SU-DHL-6 (cell line): ENCODE measurements around the gene CCDC93.

Experiments
- H2AFZ ChIP-seq: fragments of 200-600 bp; sonication (generic); 2 replicates; pipeline ENCODE4 v1.6.1; 2014; ENCODE audit warnings: low read depth, mild to moderate bottlenecking, moderate library complexity, mixed read lengths, antibody characterized with exemption, low read length; ENCODE audit not compliant: severe bottlenecking
- H3F3A ChIP-seq: fragments of 200-600 bp; shearing (Covaris generic); 2 replicates; pipeline ENCODE4 v1.6.0; 2016; ENCODE audit warnings: antibody characterized with exemption, mild to moderate bottlenecking; ENCODE audit not compliant: insufficient read depth
- H3K27ac ChIP-seq: fragments of 200-600 bp; sonication (generic); 2 replicates; pipeline ENCODE4 v1.5.1; 2016; ENCODE audit warnings: low read depth, mild to moderate bottlenecking, low read length, moderate library complexity, mixed read lengths
- H3K27me3 ChIP-seq: fragments of 200-600 bp; sonication (generic), shearing (Covaris generic); 2 replicates; pipeline ENCODE4 v1.6.0; 2014; ENCODE audit warnings: mild to moderate bottlenecking, low read length
- H3K36me3 ChIP-seq: fragments of 200-600 bp; sonication (generic); 2 replicates; pipeline ENCODE4 v1.6.1; 2014; ENCODE audit warnings: mild to moderate bottlenecking, low read length, mixed read lengths
- H3K4me2 ChIP-seq: fragments of 300-600, 200-600 bp; shearing (Covaris generic), sonication (generic); 2 replicates; pipeline ENCODE4 v1.6.0; 2014; ENCODE audit warnings: low read length, low read depth, mild to moderate bottlenecking; ENCODE audit not compliant: poor library complexity, severe bottlenecking
- H3K4me3 ChIP-seq: fragments of 200-600 bp; sonication (generic); 2 replicates; pipeline ENCODE4 v1.5.1; 2014; ENCODE audit warnings: antibody characterized with exemption, low read length, mild to moderate bottlenecking, mixed read lengths; ENCODE audit not compliant: insufficient read depth, poor library complexity, severe bottlenecking
- H3K79me2 ChIP-seq: fragments of 200-600 bp; sonication (generic); 2 replicates; pipeline ENCODE4 v1.6.1; 2014; ENCODE audit warnings: mild to moderate bottlenecking, low read length, moderate library complexity; ENCODE audit not compliant: insufficient read depth
- H3K9ac ChIP-seq: fragments of 200-600 bp; sonication (generic); 2 replicates; pipeline ENCODE4 v1.7.0; 2014; ENCODE audit warnings: mild to moderate bottlenecking, low read length
- H3K9me2 ChIP-seq: fragments of 200-600 bp; sonication (generic); replicated peaks from 2 replicates; pipeline ENCODE4 v1.6.1; 2014; ENCODE audit warnings: low read length; ENCODE audit not compliant: insufficient read depth
- H3K9me3 ChIP-seq: fragments of 200-600 bp; sonication (generic); 2 replicates; pipeline ENCODE4 v1.6.1; 2014; ENCODE audit warnings: low read length, mixed read lengths; ENCODE audit not compliant: insufficient read depth
- H4K20me1 ChIP-seq: fragments of 200-600 bp; sonication (generic); 2 replicates; pipeline ENCODE4 v1.6.1; 2014; ENCODE audit warnings: low read depth, mild to moderate bottlenecking, antibody characterized with exemption, low read length, moderate library complexity, mixed read lengths
- CTCF ChIP-seq: fragments of 200-600 bp; sonication (generic); IDR thresholded peaks from one replicate; pipeline ENCODE4 v1.5.1; 2017; ENCODE audit warnings: antibody characterized with exemption, mild to moderate bottlenecking, low read length, moderate library complexity; ENCODE audit not compliant: insufficient read depth, poor library complexity, severe bottlenecking
- EZH2phosphoT487 ChIP-seq: fragments of 200-600 bp; sonication (generic), shearing (Covaris generic); conservative IDR thresholded peaks from 2 replicates; pipeline ENCODE4 v1.6.1; 2018; ENCODE audit warnings: mild to moderate bottlenecking, antibody characterized with exemption, low read length, moderate library complexity, mixed read lengths

The CCDC93 gene

GRCh38 chr2:117945296-117945695 is 68.6 kb downstream of the CCDC93 start:
- H3K27me3 ChIP-seq, result no peaks in the 10 kb centered on the region
- peaks cover 21% of the 10 kb centered on the region; the same call in 1 of the 2 replicates for H3K36me3 ChIP-seq
- H3K79me2 ChIP-seq, result no peaks in the 10 kb centered on the region
- H3K4me2 ChIP-seq, result no peak overlapping the region
- H3K9ac ChIP-seq, result no peak overlapping the region
- no peaks in the 10 kb centered on the region for H3F3A ChIP-seq
- no peak overlapping the region for H3K4me3 ChIP-seq
- no peak overlapping the region for H3K27ac ChIP-seq
- H4K20me1 ChIP-seq, result no peaks in the 10 kb centered on the region
- TF ChIP-seq EZH2phosphoT487, result no peak
- TF ChIP-seq CTCF, result no peak
- H3K9me3 ChIP-seq, result no peaks in the 10 kb centered on the region
- no peaks in the 10 kb centered on the region for H3K9me2 ChIP-seq
- H2AFZ ChIP-seq, result no peak overlapping the region

GRCh38 chr2:117944816-117945215 is 69.1 kb downstream of the CCDC93 start:
- H3K36me3 ChIP-seq, result peaks cover 21% of the 10 kb centered on the region; the same call in 1 of the 2 replicates

GRCh38 chr2:117943013-117943672 is 70.7 kb downstream of the CCDC93 start:
- Histone ChIP-seq H3F3A (no peaks in the 10 kb centered on the region), H3K36me3 (peaks cover 19% of the 10 kb centered on the region; the same call in 1 of the 2 replicates), H2AFZ (no peak overlapping the region), H3K27ac (no peak overlapping the region), H3K27me3 (no peaks in the 10 kb centered on the region), H3K9me3 (no peaks in the 10 kb centered on the region), H3K4me2 (no peak overlapping the region), H3K9ac (no peak overlapping the region), H3K4me3 (no peak overlapping the region), H3K79me2 (no peaks in the 10 kb centered on the region), H3K9me2 (no peaks in the 10 kb centered on the region), H4K20me1 (no peaks in the 10 kb centered on the region)
- TF ChIP-seq EZH2phosphoT487 (no peak), CTCF (no peak)

More at GRCh38 chr2:117944816-117945215, 69.1 kb downstream of the CCDC93 start:
- Histone ChIP-seq H3K79me2 (no peaks in the 10 kb centered on the region), H3K27ac (no peak overlapping the region), H3K9me2 (no peaks in the 10 kb centered on the region), H3F3A (no peaks in the 10 kb centered on the region), H4K20me1 (no peaks in the 10 kb centered on the region), H3K4me2 (no peak overlapping the region), H2AFZ (no peak overlapping the region), H3K27me3 (no peaks in the 10 kb centered on the region), H3K9me3 (no peaks in the 10 kb centered on the region), H3K9ac (no peak overlapping the region), H3K4me3 (no peak overlapping the region)
- TF ChIP-seq EZH2phosphoT487, result no peak
- no peak for TF ChIP-seq CTCF
